CD4-positive, alpha-beta T cell treated with Interleukin-6 for 4 hours (primary cell): ENCODE results near the gene B3GALT6.

Experiments
- DNase-seq: peaks from one replicate; pipeline ENCODE4 v3.0.0-alpha.2; 2020; ENCODE audit warnings: mixed read lengths

B3GALT6 gene

DNA sequence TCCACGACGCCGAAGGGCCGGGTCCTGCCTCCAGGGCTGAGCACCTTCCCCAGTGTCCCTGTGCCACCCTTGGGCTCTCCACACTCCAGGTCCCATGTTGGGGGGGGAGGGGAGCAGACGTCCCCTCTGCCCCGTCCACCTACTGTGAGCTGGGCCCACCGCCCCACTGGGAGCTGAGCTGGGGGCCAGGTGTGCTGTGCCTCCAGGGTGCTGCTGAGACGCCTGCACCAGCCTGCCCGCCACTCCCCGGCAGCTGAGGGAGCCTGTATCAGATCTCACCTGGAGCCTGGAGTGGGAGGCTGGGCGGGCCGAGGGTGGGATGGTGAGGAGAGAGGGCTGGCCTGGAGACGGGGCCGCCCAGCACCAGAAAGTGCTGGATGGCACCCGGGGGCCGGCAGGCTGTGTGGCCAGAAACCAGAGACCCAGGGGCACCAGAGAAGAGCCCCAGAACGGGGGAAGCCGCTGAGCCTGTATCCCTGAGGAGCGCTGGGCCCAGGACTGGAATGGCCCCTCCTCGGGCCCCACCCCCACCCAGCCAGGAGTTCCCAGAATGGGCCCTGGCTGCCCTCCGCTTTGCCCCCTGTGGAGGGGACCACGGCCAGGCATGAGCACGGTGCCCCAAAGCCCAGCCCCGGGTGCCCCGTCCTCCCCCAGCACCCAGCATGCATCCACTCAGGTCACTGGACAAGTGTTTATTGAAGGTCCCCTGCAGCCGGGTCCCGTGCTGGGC, 29.0 kb upstream of the B3GALT6 start:
- DNase-seq = no peak

DNA sequence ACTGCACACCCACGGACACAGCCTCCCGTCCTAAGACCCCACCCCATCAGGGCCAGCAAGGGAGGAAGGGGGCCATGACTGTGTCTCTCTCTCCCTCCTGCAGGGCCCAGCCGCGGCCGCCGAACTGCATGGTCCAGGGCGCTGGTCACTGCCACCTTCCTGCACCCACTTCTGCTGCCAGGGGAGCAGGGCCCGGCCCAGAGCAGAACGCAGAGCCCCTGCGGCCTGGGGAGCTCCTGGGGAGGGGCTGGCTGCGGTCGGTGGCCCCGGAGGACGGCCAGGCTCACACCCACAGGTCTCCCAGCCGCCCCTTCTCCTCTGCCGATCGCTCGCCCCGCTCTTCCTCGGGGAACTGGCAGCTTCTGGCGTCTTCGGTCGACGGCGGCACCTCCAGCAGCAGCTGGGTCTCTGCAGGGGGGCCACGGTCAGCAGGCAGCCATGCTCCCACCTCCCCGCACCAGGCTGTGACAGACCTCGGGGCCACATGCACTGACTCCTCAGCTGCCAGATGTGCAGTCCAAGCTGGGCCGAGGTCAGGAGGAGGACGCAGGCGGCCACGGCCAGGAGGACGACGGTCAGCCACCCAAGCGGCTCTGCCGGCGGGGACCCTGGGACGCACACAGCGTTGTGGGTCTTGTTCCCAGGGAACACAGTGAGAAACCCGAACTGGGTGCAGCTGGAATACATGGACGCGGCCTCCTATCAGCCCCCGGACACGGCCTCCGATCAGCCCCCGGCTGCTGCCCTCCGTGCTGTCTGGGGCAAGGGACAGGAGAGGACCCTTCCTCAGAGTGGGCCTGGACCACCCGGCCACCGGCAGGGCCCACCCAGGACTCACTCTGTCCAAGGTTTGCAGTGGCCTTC, 28.2 kb upstream of the B3GALT6 start:
- DNase-seq = no peak

DNA sequence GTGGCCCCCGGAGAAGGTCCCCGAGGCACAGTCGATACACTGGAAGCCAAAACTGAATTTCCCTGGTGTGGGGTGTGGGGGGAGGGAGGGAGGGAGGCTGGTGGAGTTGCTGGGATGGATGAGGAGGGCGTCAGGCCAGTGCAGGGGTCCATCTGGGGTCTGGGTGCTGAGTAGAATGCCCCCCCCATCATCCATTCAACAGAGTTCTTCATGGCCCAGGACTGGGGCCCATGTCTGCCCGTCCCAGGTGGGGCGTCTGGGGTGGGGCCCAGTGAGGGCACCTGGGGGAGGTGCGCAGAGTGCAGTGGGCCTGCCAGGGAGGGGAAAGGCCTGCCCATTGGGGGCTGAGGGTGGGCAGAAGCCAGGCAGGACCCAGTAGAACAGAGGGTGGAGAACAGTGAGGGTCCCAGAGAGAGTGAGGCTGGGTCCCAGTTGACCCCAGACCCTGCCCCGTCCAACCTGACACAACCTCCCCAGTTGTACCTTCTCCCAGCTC, 27.6 kb upstream of the B3GALT6 start:
- DNase-seq = no peak

DNA sequence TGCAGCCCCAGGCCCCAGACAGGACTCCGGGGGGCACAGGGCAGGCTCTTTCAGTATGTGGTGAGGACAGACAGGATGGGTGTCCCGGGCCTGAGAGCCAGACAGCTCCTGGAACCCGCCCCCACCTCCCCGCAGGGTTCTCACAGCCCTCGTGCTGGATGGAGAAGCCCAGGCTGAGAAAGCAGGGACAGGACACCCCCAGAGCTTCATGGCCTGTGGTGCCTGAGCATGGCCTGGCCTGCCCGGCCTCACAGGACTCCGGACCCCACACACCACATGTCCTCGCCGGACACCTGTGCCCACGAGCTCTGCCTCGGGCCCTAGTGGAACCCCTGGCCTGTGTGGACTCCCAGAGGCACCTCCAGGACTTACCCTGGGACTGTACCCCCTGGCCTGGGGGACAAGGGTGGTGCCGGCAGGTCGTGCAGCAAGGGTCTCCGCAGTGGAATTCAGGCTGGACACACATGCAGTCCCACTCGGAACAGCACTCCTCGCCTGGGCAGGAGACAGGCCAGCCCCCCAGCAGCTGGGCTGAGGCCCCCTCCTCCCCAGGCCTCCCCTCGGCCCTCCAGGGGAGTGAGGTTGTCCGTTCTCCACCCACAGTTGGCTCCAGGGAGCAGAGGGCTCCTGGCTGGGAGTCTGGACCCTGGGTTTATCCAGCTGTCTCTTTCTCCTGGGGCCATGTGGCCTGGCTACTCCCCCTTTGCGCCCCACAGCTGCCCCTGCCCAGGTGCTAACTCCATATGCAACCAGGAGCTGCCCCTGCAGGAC, 26.9 kb upstream of the B3GALT6 start:
- no peak for DNase-seq

DNA sequence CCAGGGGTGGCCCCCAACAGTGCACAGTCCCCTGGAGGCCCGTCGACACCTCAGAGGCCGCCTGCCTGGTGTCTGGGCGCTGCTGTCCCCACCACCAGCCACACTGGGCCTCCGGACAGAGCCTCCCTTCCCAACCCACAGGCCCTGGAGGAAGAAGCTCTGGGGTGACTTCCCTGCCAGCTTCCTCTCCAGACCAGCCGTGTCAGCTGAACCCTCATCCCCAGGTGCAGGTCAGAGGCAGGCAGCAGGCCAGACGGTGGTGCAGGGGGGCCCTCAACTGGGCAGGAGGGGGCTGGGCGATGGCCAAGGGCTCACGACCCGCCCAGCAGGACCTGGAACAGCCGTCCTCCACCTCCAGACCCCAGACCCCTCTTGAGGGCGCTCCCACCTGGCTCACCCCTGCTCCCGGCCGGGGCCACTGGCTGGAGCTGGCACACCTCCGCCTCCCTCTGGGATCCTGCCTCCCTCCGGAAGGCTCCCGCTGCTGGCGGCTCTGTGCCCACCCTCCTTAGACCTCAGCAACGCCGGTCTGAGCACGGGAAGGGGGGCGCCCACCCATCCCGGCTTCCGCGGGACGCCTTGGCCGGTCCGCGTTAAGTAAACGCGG, 26.2 kb upstream of the B3GALT6 start:
- DNase-seq = no peak

DNA sequence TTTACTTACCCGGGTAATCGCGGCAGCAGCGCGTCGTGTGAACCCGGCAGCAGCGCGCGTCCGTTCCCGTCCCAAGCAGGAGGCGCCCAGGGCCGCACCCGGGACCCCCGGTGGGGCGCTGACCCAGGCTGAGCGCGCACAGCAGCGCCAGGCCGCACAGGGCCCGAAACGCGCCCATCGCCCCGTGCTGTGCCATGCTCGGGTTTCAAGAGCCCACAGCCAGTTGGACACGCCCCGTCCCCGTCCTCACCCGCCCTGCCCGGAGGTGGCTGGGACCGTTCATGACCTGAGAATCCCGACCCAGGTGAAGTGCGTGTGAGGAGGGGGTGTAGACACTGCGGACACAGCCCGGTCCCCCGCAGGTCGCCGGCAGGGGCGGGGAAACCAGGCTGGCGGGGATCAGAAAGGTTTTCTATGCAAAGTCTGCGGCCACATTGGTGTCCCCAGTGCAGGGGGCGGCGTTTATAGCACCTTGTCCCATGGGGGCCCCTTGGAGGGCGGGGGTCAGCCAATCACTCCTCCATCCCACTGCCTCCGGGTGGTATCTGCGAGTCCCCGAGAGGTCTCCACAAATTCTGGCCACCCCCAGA, 25.6 kb upstream of the B3GALT6 start, which contains the start of gene TNFRSF18:
Gene TNFRSF18 (minus strand): TSS at position 217 of the 590 bp plus-strand sequence. CDS start 21 bp downstream, at position 196.
- peak; percentile 59 for DNase-seq

DNA sequence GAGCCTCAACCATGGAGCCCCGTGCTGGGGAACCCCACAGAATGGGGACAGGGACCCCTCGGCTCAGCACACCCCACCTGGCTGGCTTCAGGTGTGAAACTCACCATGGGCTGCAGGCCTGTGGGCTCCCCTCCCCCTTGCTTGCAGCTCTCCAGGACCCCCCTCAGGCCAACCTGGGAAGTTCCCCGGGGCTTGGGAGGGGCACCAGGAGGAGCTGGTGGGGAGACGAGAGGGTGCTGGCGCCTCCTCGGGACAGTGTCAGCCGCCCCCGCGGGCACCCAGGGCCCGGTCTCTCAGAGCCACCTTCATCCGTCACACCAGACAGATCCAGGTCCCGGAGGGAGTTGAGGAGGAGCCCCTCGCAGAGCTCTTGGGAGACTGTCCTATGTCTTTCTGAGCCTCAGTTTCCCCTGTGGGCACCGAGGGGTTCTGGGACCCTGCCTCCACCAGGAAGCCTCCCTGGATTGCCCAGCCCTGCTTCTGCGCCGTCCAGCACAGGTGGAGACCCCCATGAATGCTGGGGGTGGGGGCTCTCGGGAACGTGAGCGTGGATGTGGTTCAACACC, 25.0 kb upstream of the B3GALT6 start:
- no peak for DNase-seq

DNA sequence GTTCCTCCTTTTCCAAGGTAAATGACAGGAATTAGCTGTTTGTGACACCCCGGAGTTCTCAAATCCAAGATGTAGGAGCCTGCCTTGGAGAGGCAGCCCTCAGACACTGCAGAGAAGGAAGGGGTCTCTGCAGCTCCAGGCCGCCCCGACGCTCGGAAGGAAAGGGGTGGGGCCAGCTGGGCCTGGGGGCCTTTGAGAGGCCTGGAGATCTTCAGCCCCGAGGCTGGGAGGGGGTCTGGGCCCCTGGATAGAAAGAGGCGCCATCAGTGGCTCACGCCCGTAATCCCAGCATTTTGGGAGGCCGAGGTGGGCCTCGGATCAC, 24.5 kb upstream of the B3GALT6 start:
- DNase-seq = no peak

DNA sequence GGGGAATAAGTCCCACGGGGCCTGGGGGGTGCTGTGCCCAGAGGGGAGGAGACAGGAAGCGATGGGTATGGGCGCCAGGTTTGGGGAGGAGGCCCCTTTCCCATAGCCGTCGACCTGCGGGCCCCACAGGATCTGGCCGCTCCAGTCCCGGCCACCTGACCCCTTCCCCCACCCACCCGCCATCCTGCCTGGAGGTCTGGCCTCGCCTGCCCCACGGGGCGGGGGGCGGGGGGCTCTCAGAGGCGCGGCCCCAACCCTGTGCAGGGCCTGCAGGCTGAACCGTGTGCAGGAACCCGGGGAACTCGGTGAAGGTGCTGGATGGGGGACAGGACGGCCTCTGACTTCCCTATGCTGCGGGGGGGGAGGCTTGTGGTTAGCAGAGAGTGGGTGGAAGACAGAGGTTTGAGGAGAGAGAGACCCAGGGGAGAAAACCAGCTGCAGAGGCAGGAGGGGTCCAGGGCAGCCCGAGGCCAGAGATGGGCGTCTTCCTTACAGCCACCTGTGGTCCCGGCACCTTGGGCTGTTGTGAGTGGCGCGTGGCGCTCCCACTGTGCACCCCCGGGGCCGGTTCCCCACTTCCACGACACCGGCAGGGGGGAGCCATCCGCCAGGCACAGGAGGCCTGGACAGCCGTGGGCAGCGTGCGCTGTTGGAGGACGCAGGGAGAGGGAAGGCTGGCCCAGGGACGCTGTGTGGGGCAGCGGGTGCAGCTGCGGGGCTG, 23.2 kb upstream of the B3GALT6 start:
- peak; percentile 52 for DNase-seq

DNA sequence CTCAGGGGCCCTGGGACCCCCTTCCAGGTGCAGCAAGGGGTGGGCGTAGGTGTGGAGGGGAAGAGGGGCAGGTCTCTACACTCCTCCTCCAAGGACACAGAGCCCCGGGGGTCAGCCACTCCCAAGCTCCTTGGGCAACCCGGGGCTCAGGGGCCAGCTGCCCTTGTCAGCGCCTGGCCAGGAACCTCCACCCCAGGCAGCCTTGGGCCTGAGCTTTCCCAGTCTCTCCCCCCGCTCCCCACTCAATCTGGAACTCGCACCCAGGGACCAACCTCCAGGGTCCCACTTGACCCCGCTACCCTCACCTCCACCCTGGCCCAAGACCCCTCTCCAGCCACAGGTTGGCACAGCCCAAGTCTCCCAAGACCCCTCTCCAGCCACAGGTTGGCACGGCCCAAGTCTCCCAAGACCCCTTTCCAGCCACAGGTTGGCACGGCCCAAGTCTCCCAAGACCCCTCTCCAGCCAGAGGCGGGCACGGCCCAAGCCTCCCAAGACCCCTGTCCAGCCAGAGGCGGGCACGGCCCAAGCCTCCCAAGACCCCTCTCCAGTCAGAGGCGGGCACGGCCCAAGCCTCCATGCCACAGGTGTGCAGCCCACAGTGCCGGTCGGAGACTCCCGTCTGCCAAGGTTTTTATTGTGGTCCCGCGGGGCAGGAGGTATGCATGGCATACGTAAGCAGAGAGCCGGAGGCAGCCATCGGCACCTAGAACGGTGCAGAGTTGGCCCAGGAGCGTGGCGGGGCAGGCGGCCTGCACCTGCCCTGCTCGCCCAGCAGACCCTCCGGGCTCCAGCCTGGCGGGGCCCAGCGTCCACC, 21.1 kb upstream of the B3GALT6 start:
- no peak for DNase-seq

DNA sequence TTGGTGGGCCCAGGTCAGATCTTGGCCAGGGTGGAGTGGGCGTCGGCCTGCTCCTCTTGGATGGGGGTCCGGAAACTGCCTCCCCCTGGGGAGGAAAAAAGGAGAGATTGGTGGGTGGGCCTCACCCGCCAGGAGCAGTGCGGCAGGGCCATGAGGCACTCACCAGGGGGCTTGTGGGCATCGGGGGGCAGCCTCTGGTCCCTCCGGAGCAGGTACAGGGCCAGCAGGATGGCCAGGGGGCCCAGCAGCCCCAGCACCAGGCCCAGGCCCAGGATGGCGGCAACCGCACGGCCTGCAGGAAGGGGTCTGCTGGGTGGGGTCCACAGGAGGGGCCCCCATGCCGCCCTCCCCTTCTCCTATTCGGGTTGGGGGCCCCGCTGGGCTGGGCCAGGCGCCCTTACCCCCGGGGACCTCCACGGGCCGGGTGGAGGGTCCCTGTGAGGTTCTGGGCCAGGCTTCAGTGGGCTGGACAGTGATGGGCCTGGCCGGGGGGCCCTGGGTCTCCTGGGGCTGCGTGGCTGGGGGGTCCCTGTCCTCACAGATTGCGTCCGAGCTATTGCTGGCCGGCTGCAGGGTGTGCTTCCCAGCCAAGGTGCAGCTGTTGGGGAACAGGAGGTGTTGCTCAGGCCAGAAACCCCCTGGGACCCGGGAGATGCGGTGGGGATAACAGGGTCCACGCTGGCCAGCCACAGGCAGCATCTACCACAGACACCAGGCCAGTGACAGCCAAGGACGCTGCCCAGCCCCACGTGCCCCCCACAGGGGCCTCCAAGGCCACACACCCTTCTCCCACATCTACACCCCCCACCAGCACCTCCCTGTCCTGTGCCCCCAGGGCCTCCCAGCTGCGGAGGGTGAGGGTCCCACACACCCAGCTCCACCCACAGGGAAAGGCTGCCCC, 20.2 kb upstream of the B3GALT6 start:
- no peak for DNase-seq

DNA sequence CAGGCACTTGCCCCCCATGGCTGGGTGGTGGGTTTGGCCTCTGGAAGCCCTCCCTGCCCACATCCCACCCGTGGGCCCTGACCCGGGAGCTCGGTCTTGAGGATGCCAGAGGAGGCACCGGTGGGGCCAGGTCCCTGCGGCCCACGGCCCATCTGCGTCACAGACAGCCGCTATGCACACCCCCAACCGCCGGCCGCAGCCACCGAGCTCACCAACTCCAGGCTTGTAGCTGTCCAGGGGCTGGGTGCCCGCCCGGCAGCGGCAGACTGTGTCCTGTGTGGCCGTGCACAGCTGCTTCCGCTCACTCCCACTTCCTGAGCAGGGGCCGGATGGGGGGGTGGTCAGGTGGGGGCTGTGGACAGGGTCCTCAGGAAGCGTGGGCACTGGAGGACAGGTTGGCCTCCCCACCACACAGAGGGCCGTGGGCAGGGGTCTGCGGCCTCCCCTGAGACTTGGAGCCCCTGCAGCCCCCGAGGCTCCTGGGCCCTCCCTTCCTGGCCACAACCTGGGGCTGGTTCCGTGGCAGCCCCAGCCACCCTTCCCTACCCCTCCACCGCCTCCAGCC, 19.2 kb upstream of the B3GALT6 start:
- DNase-seq = peak; percentile 53

DNA sequence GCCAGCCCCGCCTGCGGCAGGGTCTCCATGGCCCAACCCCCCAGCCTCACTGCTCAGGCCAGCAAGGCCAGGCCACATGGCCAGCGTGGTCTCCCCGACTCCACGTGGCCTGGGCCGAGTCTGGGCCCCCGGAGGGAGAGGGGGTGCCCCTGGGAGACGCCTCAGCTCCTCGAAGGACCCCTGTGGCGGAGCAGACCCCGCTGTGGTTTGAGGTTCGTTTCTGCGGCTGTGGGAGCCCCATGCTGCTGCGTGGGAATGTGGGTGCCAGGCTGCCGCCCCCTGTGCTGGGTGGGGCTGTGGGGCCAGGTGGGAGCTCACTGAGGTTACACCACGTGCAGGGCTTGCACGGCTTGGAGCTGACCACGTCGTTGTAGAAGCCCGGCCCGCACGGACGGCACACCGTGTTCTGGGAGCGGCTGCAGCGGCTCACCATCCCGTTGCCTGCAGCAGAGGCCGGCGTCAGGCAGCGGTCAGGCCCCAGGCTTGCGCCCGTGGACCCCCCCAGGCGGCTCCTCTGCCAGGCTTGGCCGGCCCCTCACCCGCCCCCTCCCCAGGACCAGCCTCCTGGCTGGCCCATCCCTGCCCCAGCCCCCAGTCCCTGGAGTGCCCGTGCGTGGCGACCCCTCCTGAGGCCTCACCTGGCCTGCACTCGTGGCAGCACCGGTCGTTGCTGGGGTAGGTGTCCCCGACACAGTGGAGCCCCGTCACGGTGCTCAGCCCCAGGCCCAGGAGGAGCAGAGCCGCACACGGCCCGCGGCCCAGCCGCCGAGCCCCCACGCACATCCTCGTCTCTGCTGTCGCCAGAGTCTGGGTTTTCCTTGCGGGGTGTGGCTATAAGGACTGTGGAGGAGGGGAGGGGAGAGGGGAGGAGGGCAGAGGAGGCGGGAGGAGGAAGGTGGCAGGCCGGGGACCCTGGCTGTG, 18.4 kb upstream of the B3GALT6 start, which contains the start of gene TNFRSF4:
Gene TNFRSF4 (minus strand): TSS at position 809 of the 921 bp plus-strand sequence. CDS start 26 bp downstream, at position 783.
- peak; percentile 38 for DNase-seq

DNA sequence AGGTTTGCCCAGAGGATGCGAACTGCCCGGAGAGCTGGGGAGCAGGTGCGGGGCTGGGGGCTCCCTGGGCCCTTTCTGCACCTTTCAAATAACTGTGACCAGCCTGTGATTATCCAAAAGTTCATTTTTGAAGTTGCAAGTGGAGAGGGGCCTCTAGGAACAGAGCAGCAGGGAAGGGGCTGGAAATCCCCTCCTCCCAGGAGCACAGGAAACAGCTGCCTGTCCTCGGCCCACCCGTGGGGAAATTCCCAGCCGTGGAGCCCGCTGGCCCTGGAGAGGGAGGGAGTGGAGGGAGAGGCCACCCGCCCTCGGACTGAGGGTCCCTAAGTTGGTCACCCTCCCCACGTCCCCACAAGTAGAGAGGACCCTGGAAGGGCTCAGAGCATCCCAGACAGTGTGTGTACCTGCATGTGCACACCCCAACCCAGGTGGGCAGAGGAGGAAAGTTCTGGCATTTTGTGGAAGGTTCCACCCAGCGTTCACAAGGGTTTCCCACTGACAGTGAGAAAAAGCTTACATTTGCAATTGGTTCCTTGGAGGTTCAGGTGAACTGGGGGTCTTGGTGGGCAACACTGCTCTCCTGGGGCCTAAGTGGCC, 16.9 kb upstream of the B3GALT6 start:
- DNase-seq = no peak

DNA sequence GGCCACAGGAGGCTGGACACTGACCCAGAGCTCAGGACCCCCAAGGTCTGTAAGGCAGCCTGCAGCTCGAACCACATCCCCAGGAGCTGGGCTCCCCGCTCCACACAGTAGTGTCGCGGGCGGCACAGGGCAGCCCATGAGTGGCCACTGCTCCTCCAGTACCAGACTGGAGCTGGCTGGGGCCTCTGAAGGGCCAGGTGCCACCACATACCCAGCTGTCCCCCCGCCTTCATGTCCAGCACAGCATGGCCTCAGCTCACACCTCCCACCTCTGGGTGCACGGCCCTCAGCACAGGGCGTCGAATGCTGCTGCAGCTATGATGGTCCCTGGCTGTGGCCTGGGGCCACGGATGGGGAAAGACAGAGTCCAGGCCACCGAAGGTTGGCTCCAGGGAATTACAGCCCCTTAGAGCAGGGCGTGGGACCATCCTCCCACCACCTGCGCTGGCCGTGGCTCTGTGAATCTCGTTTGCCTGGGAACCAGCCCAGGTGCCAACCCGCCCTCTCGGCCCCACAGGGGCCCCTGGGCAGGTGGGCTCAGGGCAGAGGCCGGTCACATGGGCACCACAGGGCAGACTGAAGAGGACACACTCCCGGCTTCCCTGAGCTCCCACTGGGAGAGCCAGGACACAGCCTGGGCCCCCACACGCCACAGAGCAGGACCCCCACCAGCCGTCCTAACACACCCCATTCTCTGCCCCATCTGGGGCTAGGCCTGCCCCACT, 16.0 kb upstream of the B3GALT6 start:
- DNase-seq = no peak
